ENCODE results near the gene MACF1. TPM values are rescaled to one million over a fixed set of nuclear protein-coding genes. Genes with fewer than 3 reads are reported as not detected.
"Not testable (repeated sequence)": the region's sequence is repeated elsewhere in the genome, so short reads cannot be mapped to it uniquely, and the experiment has no call there.

The MACF1 gene
- total RNA-seq, 1 experiment from 2014 or later = 104 TPM

DNA sequence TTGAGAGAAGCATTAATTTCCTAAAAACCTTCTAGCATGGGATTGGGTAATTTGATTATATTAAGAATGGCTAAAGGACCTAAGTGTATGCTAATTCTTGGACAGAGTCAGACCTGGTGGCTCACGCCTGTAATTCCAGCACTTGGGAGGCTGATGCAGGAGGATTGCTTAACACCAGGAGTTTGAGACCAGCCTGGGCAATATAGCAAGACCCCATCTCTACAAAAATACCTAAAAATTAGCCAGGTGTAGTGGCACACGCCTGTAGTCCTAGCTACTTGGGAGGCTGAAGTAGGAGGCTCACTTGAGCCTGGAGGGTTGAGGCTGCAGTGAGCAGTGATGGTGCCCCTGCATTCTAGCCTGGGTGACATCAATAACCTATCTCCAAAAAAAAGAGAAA, 241.1 kb downstream of the MACF1 start:
- no TSS peak for BruUV-seq (replicated peaks)
- DNase-seq = no peak
- H3K9me3 Mint-ChIP-seq (ENCODE audit: unreplicated experiment) = no peaks in the 10 kb centered on the region
- TF ChIP-seq, protein P1, sequence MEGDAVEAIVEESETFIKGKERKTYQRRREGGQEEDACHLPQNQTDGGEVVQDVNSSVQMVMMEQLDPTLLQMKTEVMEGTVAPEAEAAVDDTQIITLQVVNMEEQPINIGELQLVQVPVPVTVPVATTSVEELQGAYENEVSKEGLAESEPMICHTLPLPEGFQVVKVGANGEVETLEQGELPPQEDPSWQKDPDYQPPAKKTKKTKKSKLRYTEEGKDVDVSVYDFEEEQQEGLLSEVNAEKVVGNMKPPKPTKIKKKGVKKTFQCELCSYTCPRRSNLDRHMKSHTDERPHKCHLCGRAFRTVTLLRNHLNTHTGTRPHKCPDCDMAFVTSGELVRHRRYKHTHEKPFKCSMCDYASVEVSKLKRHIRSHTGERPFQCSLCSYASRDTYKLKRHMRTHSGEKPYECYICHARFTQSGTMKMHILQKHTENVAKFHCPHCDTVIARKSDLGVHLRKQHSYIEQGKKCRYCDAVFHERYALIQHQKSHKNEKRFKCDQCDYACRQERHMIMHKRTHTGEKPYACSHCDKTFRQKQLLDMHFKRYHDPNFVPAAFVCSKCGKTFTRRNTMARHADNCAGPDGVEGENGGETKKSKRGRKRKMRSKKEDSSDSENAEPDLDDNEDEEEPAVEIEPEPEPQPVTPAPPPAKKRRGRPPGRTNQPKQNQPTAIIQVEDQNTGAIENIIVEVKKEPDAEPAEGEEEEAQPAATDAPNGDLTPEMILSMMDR (IDR thresholded peaks at IDR 0.05; ENCODE audit: insufficient read depth in 1 of 2, low read depth in 1 of 2, low read length in 1 of 2, severe bottlenecking in 1 of 2, unreplicated experiment in 1 of 2) = no peak
- ChIA-PET CTCF (no interaction called here), POLR2A (no interaction called here)
- H3K4me1 ChIP-seq = no peaks in the 10 kb centered on the region
- no peak overlapping the region for H3K27ac Mint-ChIP-seq (ENCODE audit: unreplicated experiment)
- intact Hi-C loops (cut with micrococcal nuclease; ENCODE audit: unreplicated experiment) = no loop called here
- H3K4me3 ChIP-seq (ENCODE audit: low read depth, low read length) = no peak overlapping the region
- H3K4me3 Mint-ChIP-seq (ENCODE audit: unreplicated experiment) = no peak overlapping the region
- H3K9me3 ChIP-seq = no peaks in the 10 kb centered on the region
- H3K27me3 ChIP-seq (replicated peaks; ENCODE audit: control insufficient read depth, insufficient read depth, low read length) = no peaks in the 10 kb centered on the region
- H3K36me3 ChIP-seq (ENCODE audit: control insufficient read depth, insufficient read depth, low read length) = no peaks in the 10 kb centered on the region
- no peaks in the 10 kb centered on the region for H3K27me3 Mint-ChIP-seq (ENCODE audit: insufficient read depth, unreplicated experiment)
- no peaks in the 10 kb centered on the region for H3K4me1 Mint-ChIP-seq (ENCODE audit: low read depth, unreplicated experiment)
- peaks cover 78% of the 10 kb centered on the region for H3K36me3 Mint-ChIP-seq (ENCODE audit: insufficient read depth, unreplicated experiment)

DNA sequence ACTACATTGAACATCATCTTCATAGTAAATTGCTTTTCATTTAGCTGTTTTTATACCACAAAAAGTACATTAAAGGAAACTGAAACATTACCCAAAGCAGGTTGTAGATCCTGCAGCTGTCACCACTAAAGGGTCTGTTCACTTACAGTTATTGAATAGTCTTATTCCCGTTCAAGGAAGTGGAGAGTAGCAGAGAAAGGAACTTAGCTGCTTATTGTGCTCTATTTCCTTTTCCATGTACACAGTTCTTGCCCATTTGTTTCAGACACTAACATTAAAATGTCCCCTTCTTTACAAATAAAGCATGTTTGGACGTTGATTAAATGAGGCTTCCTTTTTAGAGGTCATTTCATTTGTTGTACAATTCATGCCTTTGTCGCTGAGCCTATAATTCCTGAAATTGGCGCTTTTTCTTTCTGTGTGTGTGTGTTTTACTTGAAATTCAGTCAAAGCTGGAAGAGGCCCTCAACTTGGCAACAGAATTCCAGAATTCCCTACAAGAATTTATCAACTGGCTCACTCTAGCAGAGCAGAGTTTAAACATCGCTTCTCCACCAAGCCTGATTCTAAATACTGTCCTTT, 242.6 kb downstream of the MACF1 start:
- Mint-ChIP-seq H3K9me3 (ENCODE audit: unreplicated experiment) (no peaks in the 10 kb centered on the region), H3K27ac (ENCODE audit: unreplicated experiment) (no peak overlapping the region), H3K36me3 (ENCODE audit: insufficient read depth, unreplicated experiment) (peaks cover 80% of the 10 kb centered on the region), H3K27me3 (ENCODE audit: insufficient read depth, unreplicated experiment) (no peaks in the 10 kb centered on the region), H3K4me1 (ENCODE audit: low read depth, unreplicated experiment) (no peaks in the 10 kb centered on the region), H3K4me3 (ENCODE audit: unreplicated experiment) (no peak overlapping the region)
- Histone ChIP-seq H3K9me3 (no peaks in the 10 kb centered on the region), H3K4me3 (ENCODE audit: low read depth, low read length) (no peak overlapping the region), H3K27me3 (replicated peaks; ENCODE audit: control insufficient read depth, insufficient read depth, low read length) (no peaks in the 10 kb centered on the region), H3K4me1 (no peaks in the 10 kb centered on the region), H3K36me3 (ENCODE audit: control insufficient read depth, insufficient read depth, low read length) (no peaks in the 10 kb centered on the region)
- ChIA-PET POLR2A (interaction anchor here (0.5 kb wide), 1 partner anchor 120 kb away, joined by 3 read pairs; no protein-coding TSS in a partner anchor), CTCF (no interaction called here)
- BruUV-seq (replicated peaks) = no TSS peak
- DNase-seq = no peak
- intact Hi-C loops (cut with micrococcal nuclease; ENCODE audit: unreplicated experiment) = no loop called here
- TF ChIP-seq, protein P1 (IDR thresholded peaks at IDR 0.05; ENCODE audit: insufficient read depth in 1 of 2, low read depth in 1 of 2, low read length in 1 of 2, severe bottlenecking in 1 of 2, unreplicated experiment in 1 of 2) = no peak

DNA sequence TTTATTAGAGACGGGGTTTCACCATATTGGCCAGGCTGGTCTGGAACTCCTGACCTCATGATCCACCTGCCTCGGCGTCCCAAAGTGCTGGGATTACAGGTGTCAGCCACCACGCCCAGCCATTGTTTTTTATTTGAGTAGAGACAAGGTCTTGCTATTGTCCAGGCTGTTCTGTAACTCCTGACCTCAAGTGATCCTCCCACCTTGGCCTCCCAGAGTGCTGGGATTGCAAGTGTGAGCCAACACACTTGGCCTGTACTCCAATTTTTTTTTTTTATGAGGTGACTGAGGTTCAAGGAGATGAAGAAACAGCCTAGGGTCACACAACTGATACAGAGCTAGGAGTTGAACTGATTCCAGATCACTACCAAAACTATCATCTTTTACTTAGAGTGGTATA, 245.5 kb downstream of the MACF1 start:
- H3K36me3 ChIP-seq (ENCODE audit: control insufficient read depth, insufficient read depth, low read length); H3K9me3 Mint-ChIP-seq (ENCODE audit: unreplicated experiment); BruUV-seq (replicated peaks); H3K4me1 ChIP-seq; H3K9me3 ChIP-seq; H3K27ac Mint-ChIP-seq (ENCODE audit: unreplicated experiment); H3K4me3 ChIP-seq (ENCODE audit: low read depth, low read length); intact Hi-C loops (cut with micrococcal nuclease; ENCODE audit: unreplicated experiment); DNase-seq; H3K27me3 ChIP-seq (replicated peaks; ENCODE audit: control insufficient read depth, insufficient read depth, low read length); H3K4me1 Mint-ChIP-seq (ENCODE audit: low read depth, unreplicated experiment); CTCF ChIA-PET; H3K27me3 Mint-ChIP-seq (ENCODE audit: insufficient read depth, unreplicated experiment); H3K4me3 Mint-ChIP-seq (ENCODE audit: unreplicated experiment): not testable (repeated sequence)
- POLR2A ChIA-PET = interaction anchor here (0.7 kb wide), 1 partner anchor 11 kb away, joined by 8 read pairs; no protein-coding TSS in a partner anchor
- peaks cover 75% of the 10 kb centered on the region for H3K36me3 Mint-ChIP-seq (ENCODE audit: insufficient read depth, unreplicated experiment)

All from Caco-2 (cell line).